CD4-positive, CD25-positive, alpha-beta regulatory T cell (primary cell): ENCODE results near the gene FAM117B. TPM values are rescaled to one million over a fixed set of nuclear protein-coding genes. Genes with fewer than 3 reads are reported as not detected.

Experiments used
- ATAC-seq, 2 donors: fragments of 150-1000 bp; cut with Tn5 transposase; one replicate each; pipeline ENCODE4 v1.10.0; 2021; ENCODE audit warnings: low read depth in 2 of 2, moderate number of reproducible peaks in 2 of 2, moderate library complexity in 1 of 2
- DNase-seq, 3 donors: peaks; one replicate each; pipeline versions ENCODE4 v3.0.0 to v3.0.0-alpha.2; 2012 to 2022; ENCODE audit warnings: mixed read lengths in 1 of 3
- H3K27ac ChIP-seq: one replicate; pipeline ENCODE4 v1.7.0; 2013; ENCODE audit warnings: mild to moderate bottlenecking, low read length; ENCODE audit not compliant: insufficient read depth, poor library complexity, severe bottlenecking
- H3K27me3 ChIP-seq: one replicate; pipeline ENCODE4 v1.7.0; 2013; ENCODE audit warnings: low read length; ENCODE audit not compliant: control insufficient read depth, insufficient read depth
- H3K36me3 ChIP-seq: one replicate; pipeline ENCODE4 v1.7.0; 2013; ENCODE audit warnings: mild to moderate bottlenecking, low read length, moderate library complexity; ENCODE audit not compliant: control insufficient read depth, insufficient read depth
- H3K4me1 ChIP-seq: 2 replicates; pipeline ENCODE4 v1.7.0; 2013; ENCODE audit warnings: mild to moderate bottlenecking, low read length; ENCODE audit not compliant: insufficient read depth, control insufficient read depth, poor library complexity, severe bottlenecking
- H3K4me3 ChIP-seq: one replicate; pipeline ENCODE4 v1.7.0; 2013; ENCODE audit warnings: low read depth, mild to moderate bottlenecking, low read length, moderate library complexity
- H3K9me3 ChIP-seq, 2 experiments: 1 replicate in 1 of 2; 2 replicates in 1 of 2; pipeline ENCODE4 v1.7.0; 2013; ENCODE audit warnings: low read length in 2 of 2, mild to moderate bottlenecking in 1 of 2, moderate library complexity in 1 of 2; ENCODE audit not compliant: control insufficient read depth in 2 of 2
- H3K27ac Mint-ChIP-seq, 3 donors: one replicate each; pipeline ENCODE4 v1.8.0; 2020 to 2022; ENCODE audit warnings: mild to moderate bottlenecking in 3 of 3, mixed read lengths in 3 of 3, moderate library complexity in 2 of 3
- H3K27me3 Mint-ChIP-seq: one replicate; pipeline ENCODE4 v1.8.0; 2022; ENCODE audit warnings: mild to moderate bottlenecking, mixed read lengths
- H3K36me3 Mint-ChIP-seq: one replicate; pipeline ENCODE4 v1.8.0; 2020; ENCODE audit warnings: mixed read lengths
- H3K4me1 Mint-ChIP-seq, 4 donors: one replicate each; pipeline ENCODE4 v1.8.0; 2020 to 2022; ENCODE audit warnings: mixed read lengths in 4 of 4, mild to moderate bottlenecking in 1 of 4
- H3K4me3 Mint-ChIP-seq, 4 donors: one replicate each; pipeline ENCODE4 v1.8.0; 2020 to 2022; ENCODE audit warnings: mild to moderate bottlenecking in 4 of 4, mixed read lengths in 4 of 4, moderate library complexity in 3 of 4
- H3K9me3 Mint-ChIP-seq, 7 donors: one replicate each; pipeline ENCODE4 v1.8.0; 2020 to 2022; ENCODE audit warnings: mixed read lengths in 7 of 7, mild to moderate bottlenecking in 3 of 7, moderate library complexity in 2 of 7
- polyA plus RNA-seq, 4 donors: library from polyadenylated mRNA; unstranded; fragments of 300-500 nt; fragmentation: Illumina TruSeq; gene quantifications; one replicate each; pipeline ENCODE4 v1.2.3, GENCODE V29; 2021
- total RNA-seq: library from RNA; stranded (reverse); gene quantifications from one replicate; pipeline ENCODE4 v1.2.3, GENCODE V29; 2022

Gene FAM117B
- total and polyA plus RNA-seq, 5 donors from 2014 or later = 4.8 to 17.8 (median 9.5) TPM

- Mint-ChIP-seq H3K27ac (no peak overlapping the region), H3K9me3 (no peaks in the 10 kb centered on the region), H3K4me3 (no peak overlapping the region), H3K27me3 (peaks cover 5% of the 10 kb centered on the region), H3K4me1 (peaks cover 0 to 9% (median 0%) of the 10 kb centered on the region in 4 donors), H3K36me3 (no peaks in the 10 kb centered on the region)
- Histone ChIP-seq H3K4me3 (no peak overlapping the region), H3K27ac (no peak overlapping the region), H3K4me1 (peaks cover 7% of the 10 kb centered on the region), H3K9me3 (no peaks in the 10 kb centered on the region), H3K27me3 (no peaks in the 10 kb centered on the region), H3K36me3 (no peaks in the 10 kb centered on the region)
- DNase-seq (no peak), ATAC-seq (no peak)
These were observed 7.7 kb upstream of the FAM117B start for GRCh38 chr2:202627042-202627441.

DNA sequence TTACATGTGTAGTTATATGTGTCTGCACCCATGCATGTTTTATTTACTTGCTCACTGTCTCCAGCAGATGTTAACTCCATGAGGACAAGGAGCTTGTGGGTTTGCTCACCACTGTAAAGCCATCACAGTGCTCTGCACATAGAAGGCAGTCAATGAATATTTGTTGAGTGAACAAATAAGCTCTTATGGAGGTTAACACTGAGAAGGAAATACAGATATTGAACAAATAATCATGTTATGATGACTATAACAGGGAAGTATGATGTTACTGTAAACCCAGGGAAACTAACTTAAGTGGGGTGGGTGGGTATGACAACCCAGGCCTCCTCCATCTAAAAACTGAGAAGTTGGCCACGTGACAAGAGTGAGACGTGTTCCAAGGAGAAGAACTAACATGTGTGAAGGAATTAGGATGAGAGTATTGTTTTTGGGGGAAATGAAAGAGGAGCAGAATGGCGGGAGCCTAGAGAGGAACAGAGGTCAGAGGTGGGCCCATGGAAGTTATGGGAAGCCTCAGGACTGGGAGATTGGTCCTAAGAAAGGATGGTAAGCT, 6.0 kb upstream of the FAM117B start:
- H3K27ac Mint-ChIP-seq = no peak overlapping the region

DNA sequence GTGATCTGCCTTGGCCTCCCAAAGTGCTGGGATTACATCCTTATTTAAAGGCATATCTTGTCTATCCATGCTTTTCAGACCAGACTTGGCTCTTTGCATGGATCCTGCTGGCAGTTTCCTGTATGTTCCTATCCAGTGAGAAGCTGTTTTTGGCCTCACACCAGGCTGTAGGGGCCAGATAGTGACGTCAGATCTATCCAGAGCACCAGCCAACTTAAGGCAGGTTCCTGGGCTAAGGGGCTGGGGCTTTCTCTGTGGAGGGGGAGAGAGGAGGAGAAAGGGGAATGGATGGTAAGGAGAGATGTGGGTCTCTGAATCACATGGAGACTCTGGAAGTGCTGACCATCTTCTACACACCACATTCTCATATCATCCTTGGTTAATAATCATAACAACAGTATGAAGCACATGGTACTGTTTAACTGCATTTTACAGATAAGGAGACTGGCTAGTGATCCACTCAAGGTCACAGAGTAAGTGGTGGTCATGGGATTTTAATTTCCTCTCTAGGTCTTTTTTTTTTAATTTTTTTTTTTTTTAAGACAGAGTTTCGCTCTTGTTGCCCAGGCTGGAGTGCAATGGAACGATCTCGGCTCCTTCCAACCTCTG, 2.0 kb upstream of the FAM117B start:
- no peaks in the 10 kb centered on the region for H3K9me3 Mint-ChIP-seq
- no peaks in the 10 kb centered on the region for H3K27me3 Mint-ChIP-seq
- H3K36me3 Mint-ChIP-seq = peaks cover 8% of the 10 kb centered on the region
- peaks cover 11% of the 10 kb centered on the region for H3K4me1 ChIP-seq
- no peaks in the 10 kb centered on the region for H3K27me3 ChIP-seq
- no peak overlapping the region for H3K27ac ChIP-seq
- no peaks in the 10 kb centered on the region for H3K9me3 ChIP-seq
- peaks cover 15 to 47% (median 27%) of the 10 kb centered on the region in 4 donors for H3K4me1 Mint-ChIP-seq
- DNase-seq (no peak), ATAC-seq (no peak)
- H3K36me3 ChIP-seq = no peaks in the 10 kb centered on the region
- H3K4me3 Mint-ChIP-seq = peak overlapping the region; percentile 11 to 59 (median 19)
- no peak overlapping the region for H3K4me3 ChIP-seq
- peak overlapping the region; percentile 67 to 73 (median 69) for H3K27ac Mint-ChIP-seq

More for the DNA sequence above, 6.0 kb upstream of the FAM117B start:
- Histone ChIP-seq H3K27me3 (no peaks in the 10 kb centered on the region), H3K4me3 (no peak overlapping the region), H3K4me1 (peaks cover 7% of the 10 kb centered on the region), H3K36me3 (no peaks in the 10 kb centered on the region), H3K27ac (no peak overlapping the region), H3K9me3 (no peaks in the 10 kb centered on the region)
- Mint-ChIP-seq H3K4me3 (no peak overlapping the region), H3K36me3 (peaks cover 4% of the 10 kb centered on the region), H3K9me3 (no peaks in the 10 kb centered on the region), H3K27me3 (no peaks in the 10 kb centered on the region), H3K4me1 (peaks cover under 1 to 22% (median 2%) of the 10 kb centered on the region in 4 donors)
- ATAC-seq = no peak
- DNase-seq = no peak

DNA sequence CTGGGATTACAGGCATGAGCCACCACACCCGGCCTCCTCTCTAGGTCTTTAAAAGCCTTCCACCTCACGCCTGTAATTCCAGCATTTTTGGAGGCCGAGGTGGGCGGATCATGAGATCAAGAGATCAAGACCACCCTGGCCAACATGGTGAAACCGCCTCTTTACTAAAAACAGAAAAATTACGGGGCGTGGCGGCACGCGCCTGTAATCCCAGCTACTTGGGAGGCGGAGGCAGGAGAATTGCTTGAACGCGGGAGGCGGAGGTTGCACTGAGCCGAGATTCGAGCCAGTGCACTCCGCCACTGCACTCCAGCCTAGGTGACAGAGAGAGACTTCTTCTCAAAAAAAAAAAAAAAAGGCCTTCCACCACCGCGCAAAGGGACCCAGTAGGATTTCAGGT, 1.3 kb upstream of the FAM117B start:
- H3K27ac Mint-ChIP-seq = peak overlapping the region; percentile 46 to 100 (median 97)
- no peaks in the 10 kb centered on the region for H3K27me3 Mint-ChIP-seq
- H3K27ac ChIP-seq = no peak overlapping the region
- H3K36me3 ChIP-seq = no peaks in the 10 kb centered on the region
- no peak for DNase-seq
- peaks cover 15 to 53% (median 30%) of the 10 kb centered on the region in 4 donors for H3K4me1 Mint-ChIP-seq
- H3K4me3 Mint-ChIP-seq = peak overlapping the region in 3 of 4 donors; percentile 96 to 100 (median 97)
- no peak overlapping the region for H3K4me3 ChIP-seq
- peaks cover 17% of the 10 kb centered on the region for H3K4me1 ChIP-seq
- no peaks in the 10 kb centered on the region for H3K9me3 ChIP-seq
- no peaks in the 10 kb centered on the region for H3K27me3 ChIP-seq
- no peaks in the 10 kb centered on the region for H3K9me3 Mint-ChIP-seq
- ATAC-seq = no peak
- peaks cover 8% of the 10 kb centered on the region for H3K36me3 Mint-ChIP-seq

- H3K27me3 ChIP-seq = no peaks in the 10 kb centered on the region
- Mint-ChIP-seq H3K27ac (peak overlapping the region; percentile 77 to 96 (median 86)), H3K4me3 (peak overlapping the region; percentile 79 to 97 (median 91)), H3K27me3 (no peaks in the 10 kb centered on the region), H3K36me3 (peaks cover 8% of the 10 kb centered on the region), H3K9me3 (no peaks in the 10 kb centered on the region), H3K4me1 (peaks cover 20 to 74% (median 42%) of the 10 kb centered on the region in 4 donors)
- DNase-seq (peak; percentile 80 to 85 (median 80)), ATAC-seq (peak; percentile 47 to 56)
- H3K4me3 ChIP-seq = peak overlapping the region; percentile 87
- peaks cover 22% of the 10 kb centered on the region for H3K4me1 ChIP-seq
- no peaks in the 10 kb centered on the region for H3K9me3 ChIP-seq
- H3K36me3 ChIP-seq = no peaks in the 10 kb centered on the region
- H3K27ac ChIP-seq = peak overlapping the region; percentile 85
These were observed 851 bp downstream of the FAM117B start for GRCh38 chr2:202635428-202636212.

- Histone ChIP-seq H3K9me3 (no peaks in the 10 kb centered on the region), H3K27me3 (no peaks in the 10 kb centered on the region), H3K36me3 (no peaks in the 10 kb centered on the region), H3K27ac (peak overlapping the region; percentile 69), H3K4me3 (peak overlapping the region; percentile 87), H3K4me1 (peaks cover 26% of the 10 kb centered on the region)
- no peak for DNase-seq
- no peaks in the 10 kb centered on the region for H3K9me3 Mint-ChIP-seq
- H3K27me3 Mint-ChIP-seq = peaks cover 2% of the 10 kb centered on the region
- no peak for ATAC-seq
- H3K27ac Mint-ChIP-seq = peak overlapping the region; percentile 77 to 96 (median 86)
- H3K36me3 Mint-ChIP-seq = peaks cover 8% of the 10 kb centered on the region
- peaks cover 24 to 77% (median 45%) of the 10 kb centered on the region in 4 donors for H3K4me1 Mint-ChIP-seq
- H3K4me3 Mint-ChIP-seq = peak overlapping the region; percentile 79 to 96 (median 88)
These were observed 1.4 kb downstream of the FAM117B start for GRCh38 chr2:202636213-202636513.

DNA sequence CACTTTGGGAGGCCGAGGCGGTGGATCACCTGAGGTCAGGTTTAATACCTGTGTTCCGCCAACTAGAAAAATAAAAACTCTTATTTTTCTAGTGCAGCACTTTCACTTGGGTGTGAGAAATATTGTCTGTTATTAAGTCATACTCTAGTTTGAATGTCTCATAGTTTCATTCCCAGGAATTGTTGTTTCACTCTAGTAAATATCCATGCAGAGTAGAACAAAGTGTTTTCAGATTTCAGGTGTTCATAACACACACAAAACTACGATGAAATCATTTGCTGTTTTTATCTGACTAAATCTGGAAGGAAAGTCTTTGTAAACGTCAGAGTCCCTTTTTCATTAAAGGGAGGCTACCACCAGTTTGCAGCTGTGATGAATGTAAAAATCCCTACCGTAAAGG, 4.0 kb downstream of the FAM117B start:
- peaks cover 46% of the 10 kb centered on the region for H3K4me1 ChIP-seq
- Mint-ChIP-seq H3K27ac (peak overlapping the region; percentile 79 to 85 (median 84)), H3K4me1 (peaks cover 25 to 64% (median 46%) of the 10 kb centered on the region in 4 donors), H3K36me3 (peaks cover 4% of the 10 kb centered on the region), H3K4me3 (peak overlapping the region; percentile 71 to 92 (median 84)), H3K27me3 (peaks cover 4% of the 10 kb centered on the region), H3K9me3 (no peaks in the 10 kb centered on the region)
- no peaks in the 10 kb centered on the region for H3K36me3 ChIP-seq
- no peak for DNase-seq
- H3K27me3 ChIP-seq = no peaks in the 10 kb centered on the region
- no peak for ATAC-seq
- H3K9me3 ChIP-seq = no peaks in the 10 kb centered on the region
- H3K27ac ChIP-seq = peak overlapping the region; percentile 52
- H3K4me3 ChIP-seq = peak overlapping the region; percentile 68
